GM19463 (cell line): ENCODE data around the gene CDC42EP4.
"Not testable (repeated sequence)": the region's sequence is repeated elsewhere in the genome, so short reads cannot be mapped to it uniquely, and the experiment has no call there.

Source experiments
- ATAC-seq: cut with Tn5 transposase; IDR thresholded peaks from one replicate; pipeline ENCODE4 v1.9.1; 2021; ENCODE audit warnings: mild to moderate bottlenecking, moderate library complexity; ENCODE audit not compliant: unreplicated experiment

CDC42EP4 gene

GRCh38 chr17:73343168-73343634, 31.4 kb upstream of the CDC42EP4 start:
- ATAC-seq = no peak

DNA sequence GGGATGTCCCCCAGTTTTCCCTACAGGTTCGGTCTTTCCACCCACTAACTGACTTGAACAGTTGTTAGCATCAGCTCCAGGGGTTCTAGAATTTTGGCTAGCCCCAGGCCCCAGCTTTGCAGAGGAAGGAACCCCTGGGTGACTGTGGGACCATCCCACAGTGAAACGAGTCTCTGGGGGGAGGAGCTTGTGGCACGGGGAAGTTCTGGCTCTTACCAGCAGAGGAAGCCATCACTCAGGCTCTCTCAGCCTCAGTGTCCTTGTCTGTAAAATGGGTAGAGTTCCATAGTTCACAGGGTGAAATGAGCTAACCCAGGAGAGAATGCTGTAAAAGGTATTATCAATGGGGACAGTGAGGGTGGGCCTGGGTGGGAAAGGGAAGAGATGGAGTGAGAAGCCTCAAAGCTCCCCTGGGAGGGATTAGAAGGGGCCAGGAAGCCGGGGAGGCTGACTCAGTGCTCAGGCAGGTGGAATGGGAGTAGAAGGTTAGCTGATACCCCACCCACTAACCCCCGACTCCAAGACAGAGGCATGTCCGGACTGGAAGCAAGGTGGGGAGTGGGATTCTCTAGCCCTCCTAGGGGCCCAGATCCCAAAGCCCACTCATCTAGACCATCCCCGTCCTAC, 30.9 kb upstream of the CDC42EP4 start:
- ATAC-seq = no peak

- ATAC-seq = peak; percentile 72
Measured at GRCh38 chr17:73342050-73342522, 30.3 kb upstream of the CDC42EP4 start.

DNA sequence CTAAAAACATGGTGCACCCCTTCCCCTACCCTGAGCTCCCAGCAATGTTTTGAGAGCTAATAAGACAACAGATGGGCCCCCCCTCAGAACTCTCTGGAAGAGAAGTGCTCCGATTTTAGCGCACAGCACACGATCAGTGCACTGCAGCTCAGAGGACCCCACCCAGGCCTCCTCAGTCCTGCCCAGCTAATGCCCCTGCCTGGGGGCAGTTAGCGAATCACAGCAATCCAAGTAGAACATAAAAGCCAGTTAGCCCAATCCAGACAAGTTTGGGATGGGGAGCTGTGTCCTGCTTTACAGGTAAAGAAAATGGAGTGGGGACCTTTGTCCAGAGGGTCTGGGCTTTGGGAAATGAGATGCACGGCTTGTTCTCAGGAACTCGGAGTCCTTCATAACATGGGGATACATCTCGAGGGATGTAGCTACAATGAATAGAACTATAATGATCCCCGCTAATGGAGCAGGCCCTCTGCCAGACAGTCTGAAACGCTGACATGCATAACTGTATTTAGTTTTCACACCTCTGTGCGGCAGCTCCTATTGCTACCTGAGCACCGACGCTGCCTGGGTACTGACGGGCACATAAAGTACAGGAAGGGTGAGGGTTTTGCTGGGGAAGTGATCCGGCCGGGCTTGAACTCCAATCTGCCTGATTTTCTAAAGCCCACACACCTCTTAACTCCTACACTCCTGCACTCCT, 29.7 kb upstream of the CDC42EP4 start:
- no peak for ATAC-seq

- ATAC-seq = no peak
Measured at GRCh38 chr17:73340093-73340596, 28.3 kb upstream of the CDC42EP4 start.

DNA sequence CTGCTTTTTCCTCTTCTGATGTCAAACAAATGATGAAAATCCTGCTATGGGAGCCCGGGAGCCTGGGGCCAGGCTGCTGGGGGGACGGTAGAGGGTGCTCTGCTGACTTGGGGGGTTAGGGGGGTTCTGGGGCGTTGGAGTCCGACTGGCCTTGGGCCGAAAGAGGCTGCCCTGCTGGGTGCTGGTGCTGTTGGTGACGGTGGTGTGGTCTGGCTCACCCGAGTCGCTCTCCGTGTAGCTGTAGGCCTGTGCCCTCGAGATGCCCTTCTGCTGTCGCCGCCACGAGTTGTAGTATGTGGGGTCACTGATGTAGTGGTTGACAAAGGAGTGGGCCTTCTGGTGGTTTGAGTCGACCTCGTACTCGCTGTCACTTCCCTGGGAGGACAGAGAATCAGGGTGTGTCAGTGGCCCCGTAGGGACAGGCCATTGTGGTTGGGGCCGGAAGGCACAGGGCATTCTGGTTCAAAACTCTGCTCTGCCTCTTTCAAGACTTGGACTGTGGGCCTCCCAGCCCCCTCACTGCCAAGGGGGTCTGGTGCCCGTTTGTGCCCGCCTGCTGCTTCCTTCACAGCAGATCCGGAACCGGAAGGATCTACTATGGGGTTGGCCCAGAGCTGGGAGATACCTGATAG, 26.9 kb upstream of the CDC42EP4 start:
- ATAC-seq = no peak

DNA sequence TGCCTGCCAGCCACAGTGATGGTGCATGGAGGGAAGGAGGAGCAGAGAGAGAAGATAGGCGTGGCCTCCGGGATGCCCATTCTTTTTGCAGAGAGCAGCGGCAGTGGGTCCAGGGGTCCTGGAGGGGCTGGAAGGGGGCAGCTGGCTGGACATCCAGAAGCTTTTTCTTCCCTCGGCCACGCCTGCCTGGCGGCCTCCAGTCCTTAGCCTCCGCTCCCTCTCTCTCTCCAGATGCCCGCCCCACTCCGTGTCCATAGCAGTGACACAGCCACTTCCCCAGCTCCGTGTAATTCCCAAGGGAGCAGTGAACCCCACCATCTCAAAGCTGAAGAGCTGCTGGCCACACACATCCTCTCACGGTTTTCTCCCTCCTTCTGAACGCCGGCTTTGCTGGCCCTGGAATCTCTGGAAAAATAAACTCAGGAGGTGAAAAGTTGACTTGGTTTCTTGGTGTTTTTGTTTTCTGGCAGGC, 26.3 kb upstream of the CDC42EP4 start:
- no peak for ATAC-seq

DNA sequence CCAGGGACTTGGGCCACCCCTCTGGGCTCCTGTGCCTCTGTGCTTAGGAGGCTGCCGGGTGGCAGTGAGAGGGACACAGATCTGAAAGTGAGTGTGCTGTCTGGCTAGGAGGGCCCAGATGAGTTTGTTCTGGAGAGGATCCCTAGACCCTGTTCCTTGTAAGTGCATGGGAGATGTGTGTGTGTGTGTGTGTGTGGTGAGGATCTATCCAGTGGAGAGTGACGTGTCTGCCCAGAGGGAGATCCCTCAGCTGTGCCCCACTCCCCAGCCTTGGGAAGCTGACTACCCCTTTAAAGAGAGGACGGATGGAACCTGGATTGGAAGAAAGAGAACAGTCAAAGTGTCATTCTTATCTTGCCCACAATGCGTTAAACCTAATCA, 25.5 kb upstream of the CDC42EP4 start:
- ATAC-seq = no peak

DNA sequence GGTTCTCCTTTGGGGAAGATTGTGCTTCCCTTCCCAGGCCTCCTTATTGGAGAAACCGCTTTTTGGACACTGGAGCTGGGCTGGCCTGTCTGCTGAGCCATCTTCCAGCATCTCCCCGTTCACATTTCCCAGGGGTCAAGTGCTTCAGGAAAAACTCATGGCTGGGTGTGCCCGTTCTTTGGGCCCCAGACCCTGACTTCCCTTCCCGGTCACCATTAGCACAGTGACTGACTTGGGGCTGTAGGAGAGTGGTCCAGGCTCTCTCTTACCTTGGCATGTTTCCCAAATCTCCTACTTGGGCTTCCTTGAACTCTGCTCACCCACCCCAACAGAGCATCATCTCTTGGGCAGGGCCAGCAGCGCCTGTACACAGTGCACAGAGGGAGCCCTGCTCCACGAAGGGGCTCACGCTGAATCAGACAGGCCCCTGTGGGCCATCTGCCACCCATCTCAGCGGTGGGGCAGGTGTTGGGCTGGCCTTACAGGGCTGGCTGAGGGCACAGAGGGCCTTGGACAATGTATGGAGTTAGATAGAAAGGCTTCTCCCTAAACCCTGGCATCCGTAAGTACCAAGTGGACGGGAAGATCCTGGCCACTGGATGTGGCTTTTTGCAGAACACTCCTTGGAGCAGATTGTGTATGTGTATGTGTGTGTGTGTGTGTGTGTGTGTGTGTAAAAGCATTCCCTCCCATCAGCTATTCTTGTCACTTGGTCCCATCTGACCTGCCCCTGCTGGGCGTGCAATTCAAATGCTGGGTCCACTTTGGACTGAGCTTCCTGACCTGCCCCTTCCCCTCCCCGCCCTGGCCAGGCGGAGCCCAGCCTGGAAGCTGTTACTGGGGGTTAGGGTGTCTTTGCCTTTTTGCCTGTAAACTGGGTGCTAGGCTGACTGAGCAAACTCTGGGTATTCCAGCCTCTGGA, 24.9 kb upstream of the CDC42EP4 start:
- no peak for ATAC-seq

DNA sequence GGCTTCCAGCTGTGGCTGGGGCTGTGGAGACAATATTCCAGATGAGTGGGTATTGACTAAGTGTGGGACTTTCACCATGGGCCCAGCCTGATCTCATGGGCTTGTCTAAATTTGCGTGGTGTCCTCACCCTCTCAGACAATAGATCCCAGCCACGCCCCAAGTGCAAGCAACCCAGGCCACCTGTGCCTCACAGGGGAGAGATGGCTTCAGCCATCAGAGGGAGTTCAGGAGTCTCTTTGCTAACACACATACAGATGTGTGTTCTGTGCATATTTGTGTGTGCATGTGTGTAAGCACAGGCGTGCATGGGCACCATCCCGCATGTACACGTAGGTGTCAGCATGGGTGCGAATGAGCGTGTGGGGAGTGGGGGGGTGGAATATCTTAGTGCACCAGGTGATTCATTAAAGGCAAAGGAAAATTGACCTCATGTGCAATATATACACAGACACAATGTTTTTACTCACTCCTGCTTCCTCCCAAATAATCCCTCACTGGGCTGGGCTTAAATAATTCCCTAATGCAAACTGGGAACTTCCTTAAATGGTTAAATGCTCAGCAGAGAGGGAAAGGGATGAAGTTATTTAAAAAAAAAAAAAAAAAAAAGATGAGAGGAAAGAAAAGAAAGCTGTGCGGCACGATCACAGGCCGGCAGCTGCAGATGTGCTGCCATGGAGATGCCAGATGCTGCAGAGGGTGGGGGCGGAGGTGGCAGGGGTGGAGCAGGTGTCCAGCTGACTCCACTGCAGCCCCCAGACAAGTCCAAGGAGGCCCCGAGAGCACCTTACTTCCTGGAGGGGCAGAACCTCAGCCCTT, 24.0 kb upstream of the CDC42EP4 start:
- ATAC-seq = no peak

DNA sequence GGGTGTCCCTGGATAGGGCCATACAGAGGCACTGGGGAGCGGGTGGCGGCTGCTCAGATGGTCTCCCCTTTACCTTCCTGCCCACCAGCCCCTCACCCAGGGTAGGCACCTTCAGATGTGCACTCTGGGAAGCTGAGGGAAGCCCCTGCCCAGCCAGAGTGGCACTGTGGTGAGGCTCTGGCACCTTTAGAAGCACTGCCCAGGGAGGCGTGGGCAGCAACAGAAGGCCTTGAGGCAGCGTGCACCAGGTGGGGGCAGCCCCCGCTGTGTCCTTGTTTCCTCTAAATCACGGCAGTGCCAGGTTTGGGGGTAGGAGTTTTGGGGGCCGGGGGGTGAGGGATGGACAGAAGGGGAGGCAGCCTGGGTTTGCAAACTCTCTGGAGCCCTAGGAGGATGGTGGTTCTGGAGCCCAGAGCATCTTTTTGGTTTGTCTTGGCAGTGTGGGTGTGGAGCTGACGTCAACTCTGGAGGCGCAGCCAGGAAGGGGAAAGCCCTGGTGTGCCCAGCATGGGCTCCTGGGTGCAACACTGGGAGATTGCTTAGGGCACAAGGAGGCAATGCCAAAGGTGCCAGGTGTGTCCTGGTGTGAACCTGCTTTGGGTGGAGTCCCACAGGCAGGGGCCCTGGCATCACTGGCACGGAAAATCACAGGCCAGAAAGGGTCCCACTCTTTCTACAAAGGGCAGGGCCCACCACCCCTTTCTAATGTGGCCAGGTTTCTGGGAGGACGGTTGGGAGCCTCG, 23.1 kb upstream of the CDC42EP4 start:
- ATAC-seq = no peak

GRCh38 chr17:73333445-73333844, 21.6 kb upstream of the CDC42EP4 start:
- ATAC-seq = not testable (repeated sequence)

- no peak for ATAC-seq
Measured at GRCh38 chr17:73331060-73331459, 19.3 kb upstream of the CDC42EP4 start.

- ATAC-seq = no peak
Measured at GRCh38 chr17:73327676-73328075, 15.9 kb upstream of the CDC42EP4 start.

GRCh38 chr17:73325527-73325842, 13.7 kb upstream of the CDC42EP4 start:
- ATAC-seq = no peak

DNA sequence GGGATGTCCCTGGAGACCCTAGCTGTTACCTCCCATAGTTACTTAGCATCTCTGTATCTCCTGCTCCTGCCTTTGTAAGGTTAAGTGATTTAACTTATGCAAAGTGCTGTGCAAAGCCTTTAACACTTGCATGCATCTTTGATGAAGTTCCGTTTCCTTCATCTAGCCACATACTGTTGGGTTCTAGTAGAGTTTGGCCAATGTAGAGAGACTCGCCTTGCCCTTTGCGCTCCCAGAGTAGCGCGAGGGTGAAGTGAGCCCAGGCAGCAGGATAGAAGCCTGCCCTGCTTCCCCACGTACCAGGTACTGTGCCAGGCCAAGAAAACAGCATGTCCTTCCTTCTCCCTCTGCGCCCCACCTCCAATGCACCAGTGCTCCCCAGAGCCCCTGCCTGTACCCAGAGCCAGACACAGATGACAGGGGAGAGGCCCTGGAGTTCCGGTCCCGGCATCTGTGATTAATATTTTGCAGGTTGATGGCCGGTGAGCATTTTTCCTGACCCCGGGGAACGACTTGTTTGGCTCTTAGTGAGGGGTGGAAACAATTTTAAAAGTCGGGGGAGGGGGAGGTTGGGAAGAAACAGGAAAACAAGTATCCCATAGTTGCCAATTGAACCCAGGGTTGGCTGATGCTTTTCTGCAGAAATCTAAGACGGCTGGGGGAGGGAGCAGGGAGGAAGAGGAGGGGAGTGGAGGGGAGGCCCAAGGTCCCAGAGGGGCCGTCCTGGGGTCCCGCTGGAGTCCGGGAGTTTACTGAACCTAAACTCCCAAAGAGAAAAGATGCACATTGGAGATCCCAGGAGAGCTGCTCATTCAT, 13.1 kb upstream of the CDC42EP4 start:
- ATAC-seq = no peak

DNA sequence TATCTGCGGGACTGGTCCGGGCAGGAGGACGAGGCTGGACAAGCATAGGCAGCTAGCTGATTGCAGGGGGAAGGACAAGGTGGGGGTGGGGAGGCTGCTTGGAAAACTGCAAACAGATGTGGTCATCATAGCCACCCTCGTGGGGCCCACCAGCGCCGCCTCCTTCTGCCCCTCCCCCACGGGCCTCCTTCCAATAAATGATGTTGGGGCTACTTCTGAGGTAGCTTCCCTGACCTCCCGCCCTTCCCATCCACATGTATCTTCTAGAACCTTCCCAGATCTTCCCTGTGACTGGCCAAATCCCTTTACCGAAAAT, 12.3 kb upstream of the CDC42EP4 start:
- ATAC-seq = no peak

- ATAC-seq = no peak
Measured at GRCh38 chr17:73323409-73324159, 11.8 kb upstream of the CDC42EP4 start.
